Neural cell (in vitro differentiated cells): Measurements from ENCODE around the gene AKR1C3. TPM values are rescaled to one million over a fixed set of nuclear protein-coding genes. Genes with fewer than 3 reads are reported as not detected.

Experiments used
- H2AFZ ChIP-seq: fragments of 200-600, 300-800 bp; sonication (generic), shearing (Covaris generic); 2 replicates; pipeline ENCODE4 v1.6.0; 2014; ENCODE audit warnings: low read depth, mild to moderate bottlenecking, antibody characterized with exemption, low read length, moderate library complexity
- H3F3A ChIP-seq: fragments of 200-600 bp; shearing (Covaris generic); 2 replicates; pipeline ENCODE4 v1.6.1; 2016; ENCODE audit warnings: mild to moderate bottlenecking, moderate library complexity, mixed read lengths, antibody characterized with exemption, low read length; ENCODE audit not compliant: insufficient read depth, poor library complexity, severe bottlenecking
- H3K27ac ChIP-seq: fragments of 200-600, 300-800 bp; sonication (generic), shearing (Covaris generic); 2 replicates; pipeline ENCODE4 v1.5.1; 2014; ENCODE audit warnings: mild to moderate bottlenecking, low read length, moderate library complexity
- H3K27me3 ChIP-seq: fragments of 300-800, 200-600 bp; sonication (generic), shearing (Covaris generic); 2 replicates; pipeline ENCODE4 v1.6.0; 2014; ENCODE audit warnings: mild to moderate bottlenecking, low read depth, low read length, moderate library complexity; ENCODE audit not compliant: insufficient read depth
- H3K36me3 ChIP-seq: fragments of 300-800, 200-600 bp; sonication (generic), shearing (Covaris generic); 2 replicates; pipeline ENCODE4 v1.5.1; 2014; ENCODE audit warnings: mild to moderate bottlenecking, antibody characterized with exemption, low read length, moderate library complexity; ENCODE audit not compliant: insufficient read depth
- H3K4me2 ChIP-seq: fragments of 300-800, 200-600 bp; sonication (generic), shearing (Covaris generic); 2 replicates; pipeline ENCODE4 v1.6.0; 2014; ENCODE audit warnings: mild to moderate bottlenecking, low read length
- H3K4me3 ChIP-seq: fragments of 300-800, 200-600 bp; sonication (generic), shearing (Covaris generic); 2 replicates; pipeline ENCODE4 v1.5.1; 2014; ENCODE audit warnings: mild to moderate bottlenecking, low read length, moderate library complexity
- H3K79me2 ChIP-seq: fragments of 200-600 bp; shearing (Covaris generic); replicated peaks from 2 replicates; pipeline ENCODE4 v1.6.0; 2014; ENCODE audit warnings: mild to moderate bottlenecking, low read length, moderate library complexity; ENCODE audit not compliant: insufficient read depth
- H3K9ac ChIP-seq: fragments of 300-800, 200-600 bp; sonication (generic), shearing (Covaris generic); 2 replicates; pipeline ENCODE4 v1.6.1; 2016; ENCODE audit warnings: mild to moderate bottlenecking, low read length, mixed read lengths
- H3K9me2 ChIP-seq: fragments of 200-600 bp; shearing (Covaris generic); 2 replicates; pipeline ENCODE4 v1.6.1; 2016; ENCODE audit warnings: mild to moderate bottlenecking, low read length, mixed read lengths; ENCODE audit not compliant: insufficient read depth
- H3K9me3 ChIP-seq: fragments of 200-600, 300-800 bp; sonication (generic), shearing (Covaris generic); 2 replicates; pipeline ENCODE4 v1.6.1; 2016; ENCODE audit warnings: mild to moderate bottlenecking, mixed run types, low read length, moderate library complexity, mixed read lengths
- H4K20me1 ChIP-seq: fragments of 200-600 bp; shearing (Covaris generic); 2 replicates; pipeline ENCODE4 v1.6.1; 2016; ENCODE audit warnings: mild to moderate bottlenecking, mixed run types; ENCODE audit not compliant: insufficient read depth
- EP300 ChIP-seq: fragments of 450-650 bp; conservative IDR thresholded peaks from 2 replicates; pipeline ENCODE4 v1.6.1; 2014; ENCODE audit warnings: antibody characterized with exemption, mild to moderate bottlenecking, moderate library complexity; ENCODE audit not compliant: poor library complexity, severe bottlenecking
- EZH2 ChIP-seq: fragments of 200-600, 300-800 bp; shearing (Covaris generic), sonication (generic); IDR thresholded peaks from 2 replicates; pipeline ENCODE4 v1.6.1; 2014; ENCODE audit warnings: antibody characterized with exemption, low read length, borderline replicate concordance, mild to moderate bottlenecking; ENCODE audit not compliant: insufficient read depth, poor library complexity, severe bottlenecking
- MXI1 ChIP-seq: fragments of 450-650 bp; conservative IDR thresholded peaks from 2 replicates; pipeline ENCODE4 v1.6.1; 2014; ENCODE audit warnings: antibody characterized with exemption, mild to moderate bottlenecking; ENCODE audit not compliant: poor library complexity, severe bottlenecking
- POLR2AphosphoS5 ChIP-seq: IDR thresholded peaks from 2 replicates; pipeline ENCODE4 v1.6.1; 2012
- RAD21 ChIP-seq: fragments of 450-650 bp; conservative IDR thresholded peaks from 2 replicates; pipeline ENCODE4 v1.6.1; 2014; ENCODE audit warnings: antibody characterized with exemption, mild to moderate bottlenecking, moderate library complexity
- SMC3 ChIP-seq: fragments of 450-650 bp; conservative IDR thresholded peaks from 2 replicates; pipeline ENCODE4 v1.6.1; 2014; ENCODE audit warnings: antibody characterized with exemption, mild to moderate bottlenecking, moderate library complexity; ENCODE audit not compliant: poor library complexity
- TAF1 ChIP-seq: IDR thresholded peaks from 2 replicates; pipeline ENCODE4 v1.6.1; 2012; ENCODE audit warnings: low read depth
- polyA plus RNA-seq: library from polyadenylated mRNA; depleted of rRNA; stranded (reverse); fragments of >200 nt; gene quantifications from 2 replicates; pipeline ENCODE4 v1.2.3, GENCODE V29; 2014
- TF ChIP-seq, protein P1 (sequence below): fragments of 450-650 bp; IDR thresholded peaks from 2 replicates; pipeline ENCODE4 v1.5.1; 2014; ENCODE audit warnings: antibody characterized with exemption, mild to moderate bottlenecking, moderate library complexity; ENCODE audit not compliant: poor library complexity, severe bottlenecking
- TF ChIP-seq, protein P2 (sequence below): IDR thresholded peaks from 2 replicates; pipeline ENCODE4 v1.6.1; 2012; ENCODE audit warnings: borderline replicate concordance

Gene AKR1C3
- polyA plus RNA-seq, 1 donor from 2014 or later: 2.7 TPM

DNA sequence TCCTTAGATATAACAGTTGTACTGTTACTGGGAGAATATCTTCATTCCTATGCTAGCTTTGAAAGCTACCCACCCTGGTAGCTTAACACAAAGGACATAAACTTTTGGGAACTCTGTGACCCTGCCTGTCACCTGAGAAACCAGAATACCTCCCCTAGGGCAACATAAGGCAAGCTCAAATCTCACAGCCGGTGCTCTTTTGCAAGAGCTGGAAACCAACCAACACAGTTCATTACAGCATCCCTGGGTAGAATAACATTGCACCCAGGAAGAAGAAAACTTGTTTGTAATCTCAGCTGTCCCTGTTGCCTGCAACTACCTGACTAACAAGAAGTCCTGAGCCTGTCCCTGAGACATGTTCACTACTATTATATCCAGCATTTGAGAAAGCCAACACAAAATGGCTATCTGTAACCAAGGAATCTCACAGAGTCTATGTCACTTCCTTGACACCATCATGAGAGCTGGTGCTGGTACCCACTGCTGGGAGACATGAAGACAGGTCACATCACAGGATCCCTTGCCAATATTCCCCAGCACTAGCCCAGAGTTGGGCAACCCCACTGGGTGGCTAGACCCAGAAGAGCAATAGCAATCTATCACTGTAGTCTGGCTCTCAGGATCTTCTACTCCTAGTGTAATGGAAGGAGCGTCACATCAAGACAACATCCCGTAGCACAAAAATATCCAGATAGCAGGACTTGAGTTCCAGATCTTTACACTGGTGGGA, 31.3 kb downstream of the AKR1C3 start:
- Histone ChIP-seq H3K9me2 (no peaks in the 10 kb centered on the region), H3K27ac (no peak overlapping the region), H3K4me2 (no peak overlapping the region), H2AFZ (no peak overlapping the region), H3K36me3 (no peaks in the 10 kb centered on the region), H4K20me1 (no peaks in the 10 kb centered on the region), H3K79me2 (no peaks in the 10 kb centered on the region), H3K4me3 (no peak overlapping the region), H3K27me3 (no peaks in the 10 kb centered on the region), H3K9ac (no peak overlapping the region), H3K9me3 (no peaks in the 10 kb centered on the region), H3F3A (no peaks in the 10 kb centered on the region)
- TF ChIP-seq, protein P1, sequence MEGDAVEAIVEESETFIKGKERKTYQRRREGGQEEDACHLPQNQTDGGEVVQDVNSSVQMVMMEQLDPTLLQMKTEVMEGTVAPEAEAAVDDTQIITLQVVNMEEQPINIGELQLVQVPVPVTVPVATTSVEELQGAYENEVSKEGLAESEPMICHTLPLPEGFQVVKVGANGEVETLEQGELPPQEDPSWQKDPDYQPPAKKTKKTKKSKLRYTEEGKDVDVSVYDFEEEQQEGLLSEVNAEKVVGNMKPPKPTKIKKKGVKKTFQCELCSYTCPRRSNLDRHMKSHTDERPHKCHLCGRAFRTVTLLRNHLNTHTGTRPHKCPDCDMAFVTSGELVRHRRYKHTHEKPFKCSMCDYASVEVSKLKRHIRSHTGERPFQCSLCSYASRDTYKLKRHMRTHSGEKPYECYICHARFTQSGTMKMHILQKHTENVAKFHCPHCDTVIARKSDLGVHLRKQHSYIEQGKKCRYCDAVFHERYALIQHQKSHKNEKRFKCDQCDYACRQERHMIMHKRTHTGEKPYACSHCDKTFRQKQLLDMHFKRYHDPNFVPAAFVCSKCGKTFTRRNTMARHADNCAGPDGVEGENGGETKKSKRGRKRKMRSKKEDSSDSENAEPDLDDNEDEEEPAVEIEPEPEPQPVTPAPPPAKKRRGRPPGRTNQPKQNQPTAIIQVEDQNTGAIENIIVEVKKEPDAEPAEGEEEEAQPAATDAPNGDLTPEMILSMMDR: no peak
- TF ChIP-seq, protein P2, sequence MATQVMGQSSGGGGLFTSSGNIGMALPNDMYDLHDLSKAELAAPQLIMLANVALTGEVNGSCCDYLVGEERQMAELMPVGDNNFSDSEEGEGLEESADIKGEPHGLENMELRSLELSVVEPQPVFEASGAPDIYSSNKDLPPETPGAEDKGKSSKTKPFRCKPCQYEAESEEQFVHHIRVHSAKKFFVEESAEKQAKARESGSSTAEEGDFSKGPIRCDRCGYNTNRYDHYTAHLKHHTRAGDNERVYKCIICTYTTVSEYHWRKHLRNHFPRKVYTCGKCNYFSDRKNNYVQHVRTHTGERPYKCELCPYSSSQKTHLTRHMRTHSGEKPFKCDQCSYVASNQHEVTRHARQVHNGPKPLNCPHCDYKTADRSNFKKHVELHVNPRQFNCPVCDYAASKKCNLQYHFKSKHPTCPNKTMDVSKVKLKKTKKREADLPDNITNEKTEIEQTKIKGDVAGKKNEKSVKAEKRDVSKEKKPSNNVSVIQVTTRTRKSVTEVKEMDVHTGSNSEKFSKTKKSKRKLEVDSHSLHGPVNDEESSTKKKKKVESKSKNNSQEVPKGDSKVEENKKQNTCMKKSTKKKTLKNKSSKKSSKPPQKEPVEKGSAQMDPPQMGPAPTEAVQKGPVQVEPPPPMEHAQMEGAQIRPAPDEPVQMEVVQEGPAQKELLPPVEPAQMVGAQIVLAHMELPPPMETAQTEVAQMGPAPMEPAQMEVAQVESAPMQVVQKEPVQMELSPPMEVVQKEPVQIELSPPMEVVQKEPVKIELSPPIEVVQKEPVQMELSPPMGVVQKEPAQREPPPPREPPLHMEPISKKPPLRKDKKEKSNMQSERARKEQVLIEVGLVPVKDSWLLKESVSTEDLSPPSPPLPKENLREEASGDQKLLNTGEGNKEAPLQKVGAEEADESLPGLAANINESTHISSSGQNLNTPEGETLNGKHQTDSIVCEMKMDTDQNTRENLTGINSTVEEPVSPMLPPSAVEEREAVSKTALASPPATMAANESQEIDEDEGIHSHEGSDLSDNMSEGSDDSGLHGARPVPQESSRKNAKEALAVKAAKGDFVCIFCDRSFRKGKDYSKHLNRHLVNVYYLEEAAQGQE: no peak
- TF ChIP-seq SMC3 (no peak), MXI1 (no peak), EP300 (no peak), TAF1 (no peak), POLR2AphosphoS5 (no peak), EZH2 (no peak), RAD21 (no peak)

DNA sequence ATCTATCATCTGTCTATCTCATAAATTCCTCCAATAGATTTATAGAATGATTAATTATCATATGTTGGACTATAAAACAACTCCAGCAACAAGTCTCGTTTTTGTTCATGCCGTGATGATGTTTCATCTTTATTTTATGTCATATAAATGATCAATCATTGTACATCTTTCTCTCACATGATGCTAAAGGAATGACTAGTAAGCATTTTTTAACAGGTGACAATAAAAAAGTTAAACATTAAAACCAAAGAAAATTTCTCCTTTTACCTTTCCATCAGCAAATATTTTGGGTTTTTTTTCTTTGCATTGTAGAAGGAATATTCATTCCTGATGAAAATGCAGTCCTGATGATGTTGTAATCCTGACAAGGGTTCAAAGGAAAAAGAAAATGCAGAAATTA, 41.4 kb downstream of the AKR1C3 start:
- no peaks in the 10 kb centered on the region for H3F3A ChIP-seq
- TF ChIP-seq POLR2AphosphoS5: no peak
- no peak for TF ChIP-seq EZH2
- TF ChIP-seq TAF1: no peak
- no peak for TF ChIP-seq MXI1
- TF ChIP-seq SMC3: no peak
- TF ChIP-seq, protein P2: no peak
- TF ChIP-seq RAD21: no peak
- no peak for TF ChIP-seq EP300
- TF ChIP-seq, protein P1: no peak
- no peaks in the 10 kb centered on the region for H3K9me3 ChIP-seq
- H3K36me3 ChIP-seq: no peaks in the 10 kb centered on the region
- H3K9me2 ChIP-seq: no peaks in the 10 kb centered on the region
- H3K27ac ChIP-seq: no peak overlapping the region
- no peak overlapping the region for H2AFZ ChIP-seq
- H3K4me2 ChIP-seq: no peak overlapping the region
- H3K4me3 ChIP-seq: no peak overlapping the region
- H3K9ac ChIP-seq: no peak overlapping the region
- no peaks in the 10 kb centered on the region for H3K79me2 ChIP-seq
- no peaks in the 10 kb centered on the region for H3K27me3 ChIP-seq
- H4K20me1 ChIP-seq: no peaks in the 10 kb centered on the region
